BLaER1 treated with 17β-estradiol and CSF1 and Interleukin-3, amounts not matched to agents 10 nM and 100 nM (cell line): ENCODE results near the gene AASDH.

Source experiments
- H3K27ac ChIP-seq, 11 experiments: shearing (Covaris generic); formaldehyde crosslinking; 2 replicates each; pipeline ENCODE4 v1.8.1; 2022
- H3K27me3 ChIP-seq, 11 experiments: shearing (Covaris generic); formaldehyde crosslinking; 2 replicates each; pipeline ENCODE4 v1.8.1; 2022
- H3K36me3 ChIP-seq, 11 experiments: shearing (Covaris generic); formaldehyde crosslinking; 2 replicates each; pipeline ENCODE4 v1.8.1; 2022
- H3K4me1 ChIP-seq, 10 experiments: shearing (Covaris generic); formaldehyde crosslinking; 2 replicates each; pipeline ENCODE4 v1.8.1; 2022
- H3K4me2 ChIP-seq, 11 experiments: shearing (Covaris generic); formaldehyde crosslinking; 2 replicates each; pipeline ENCODE4 v1.8.1; 2022
- H3K4me3 ChIP-seq, 10 experiments: shearing (Covaris generic); formaldehyde crosslinking; 2 replicates each; pipeline ENCODE4 v1.8.1; 2022
- H3K9ac ChIP-seq, 11 experiments: shearing (Covaris generic); formaldehyde crosslinking; 2 replicates each; pipeline ENCODE4 v1.8.1; 2022
- H3K9me3 ChIP-seq, 11 experiments: shearing (Covaris generic); formaldehyde crosslinking; replicated peaks in 1 of 11; 2 replicates each; pipeline ENCODE4 v1.8.1; 2022
- H4K20me1 ChIP-seq, 11 experiments: shearing (Covaris generic); formaldehyde crosslinking; 2 replicates each; pipeline ENCODE4 v1.8.1; 2022
- Cebpa-rat ChIP-seq, 11 experiments: shearing (Covaris generic); IDR thresholded peaks; 2 replicates each; pipeline ENCODE4 v1.8.1; 2022

Gene AASDH

GRCh38 chr4:56307423-56307822 is 79.9 kb downstream of the AASDH start:
- H3K27me3 ChIP-seq, result no peaks in the 10 kb centered on the region

GRCh38 chr4:56305390-56305789 is 81.9 kb downstream of the AASDH start:
- Histone ChIP-seq H3K36me3 (peaks cover 0 to 41% (median 18%) of the 10 kb centered on the region in 11 experiments; a peak in 12 of 22 replicates), H3K9me3 (no peaks in the 10 kb centered on the region), H3K9ac (no peak overlapping the region), H3K27ac (no peak overlapping the region), H4K20me1 (no peaks in the 10 kb centered on the region), H3K27me3 (no peaks in the 10 kb centered on the region), H3K4me2 (no peak overlapping the region), H3K4me3 (no peak overlapping the region), H3K4me1 (peaks cover 0 to 20% (median 7%) of the 10 kb centered on the region in 10 experiments; a peak in 7 of 20 replicates)
- TF ChIP-seq Cebpa-rat (IDR thresholded peaks at IDR 0.05), result no peak

More at GRCh38 chr4:56307423-56307822, 79.9 kb downstream of the AASDH start:
- no peak overlapping the region for H3K4me3 ChIP-seq
- H3K36me3 ChIP-seq, result peaks cover 0 to 55% (median 32%) of the 10 kb centered on the region in 11 experiments; a peak in 14 of 22 replicates
- H3K4me1 ChIP-seq, result peaks cover 0 to 21% (median 0%) of the 10 kb centered on the region in 10 experiments; a peak in 4 of 20 replicates
- H3K9ac ChIP-seq, result no peak overlapping the region
- no peak for TF ChIP-seq Cebpa-rat (IDR thresholded peaks at IDR 0.05)
- no peaks in the 10 kb centered on the region for H3K9me3 ChIP-seq
- no peak overlapping the region for H3K27ac ChIP-seq
- H3K4me2 ChIP-seq, result 0 out of 22 replicates have a peak overlapping the region, but pooled peaks of 1 of the 11 experiments have one; percentile 1
- no peaks in the 10 kb centered on the region for H4K20me1 ChIP-seq

DNA sequence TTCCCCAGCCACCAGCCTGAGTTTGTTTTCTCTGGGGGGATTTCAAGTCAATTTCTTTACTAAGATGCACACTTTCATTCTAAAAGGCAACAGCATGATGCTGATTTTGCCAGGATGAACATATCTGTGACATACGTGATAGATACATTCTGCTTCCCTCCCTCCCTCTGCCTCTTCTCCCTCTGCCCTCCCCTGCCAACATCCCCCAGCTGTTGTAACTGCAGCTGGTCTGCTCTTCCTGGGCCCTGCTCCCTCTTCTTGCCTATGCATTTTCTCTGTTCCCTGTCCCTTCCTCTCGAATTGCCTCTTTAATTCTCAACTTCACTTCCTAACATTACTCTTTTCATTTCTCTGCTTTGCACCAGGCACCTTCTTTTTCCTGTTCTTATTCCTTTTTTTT is 83.4 kb downstream of the AASDH start:
- Histone ChIP-seq H3K9me3 (no peaks in the 10 kb centered on the region), H3K9ac (no peak overlapping the region), H3K4me3 (no peak overlapping the region), H3K27ac (no peak overlapping the region), H4K20me1 (no peaks in the 10 kb centered on the region), H3K4me1 (peaks cover 0 to 17% (median 6%) of the 10 kb centered on the region in 10 experiments; a peak in 7 of 20 replicates), H3K27me3 (no peaks in the 10 kb centered on the region), H3K36me3 (peaks cover 0 to 28% (median 15%) of the 10 kb centered on the region in 11 experiments; a peak in 12 of 22 replicates), H3K4me2 (no peak overlapping the region)
- TF ChIP-seq Cebpa-rat (IDR thresholded peaks at IDR 0.05), result no peak

DNA sequence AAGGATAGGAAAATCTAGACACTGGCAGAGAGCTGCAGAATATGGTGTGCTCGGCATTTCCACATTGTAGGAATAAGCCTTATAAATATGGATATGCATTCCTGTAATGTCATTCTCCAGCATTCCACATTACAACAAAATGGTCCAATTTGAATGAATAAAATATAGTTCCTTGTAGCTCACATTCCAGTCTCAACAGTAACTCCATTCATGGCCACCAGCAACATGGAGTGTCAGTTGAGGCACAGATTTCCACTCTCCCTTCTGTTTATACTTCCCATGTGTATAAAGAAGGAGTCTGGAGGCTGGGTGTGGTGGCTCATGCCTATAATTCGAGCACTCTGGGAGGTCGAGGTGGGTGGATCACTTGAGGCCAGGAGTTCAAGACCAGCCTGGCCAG is 84.5 kb downstream of the AASDH start:
- H3K27me3 ChIP-seq, result no peaks in the 10 kb centered on the region
- no peaks in the 10 kb centered on the region for H3K9me3 ChIP-seq
- H3K36me3 ChIP-seq, result peaks cover 0 to 17% (median 6%) of the 10 kb centered on the region in 11 experiments; a peak in 12 of 22 replicates
- H3K4me1 ChIP-seq, result peaks cover 0 to 17% (median 6%) of the 10 kb centered on the region in 10 experiments; a peak in 7 of 20 replicates
- H3K4me3 ChIP-seq, result no peak overlapping the region
- no peak overlapping the region for H3K9ac ChIP-seq
- H3K4me2 ChIP-seq, result no peak overlapping the region
- no peak for TF ChIP-seq Cebpa-rat (IDR thresholded peaks at IDR 0.05)
- H4K20me1 ChIP-seq, result no peaks in the 10 kb centered on the region
- H3K27ac ChIP-seq, result no peak overlapping the region

DNA sequence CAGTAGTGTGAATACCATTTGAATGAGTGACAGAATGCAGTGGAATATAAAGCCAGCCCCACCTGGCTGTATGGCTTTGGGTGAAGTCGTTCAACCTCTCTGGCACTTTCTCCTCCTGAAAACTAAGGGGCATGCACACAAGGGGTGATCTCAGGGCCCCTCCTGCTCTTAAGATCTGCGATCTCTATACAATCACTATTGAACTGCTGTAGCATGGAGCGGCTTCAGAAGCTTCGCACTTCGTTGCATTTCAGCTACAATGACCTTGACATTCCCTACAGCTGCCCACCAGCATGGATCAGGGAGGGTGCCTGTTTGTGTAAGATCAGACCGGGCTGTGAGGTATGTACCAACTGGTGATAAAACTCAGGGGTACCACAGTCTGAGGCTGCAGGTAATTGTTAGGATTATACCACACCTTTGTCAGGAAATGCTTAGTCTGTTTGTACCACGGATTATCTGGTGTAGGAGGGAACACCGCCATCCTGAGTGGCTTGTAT is 85.2 kb downstream of the AASDH start:
- no peaks in the 10 kb centered on the region for H3K27me3 ChIP-seq
- H3K4me3 ChIP-seq, result no peak overlapping the region
- peaks cover 0 to 12% (median 0%) of the 10 kb centered on the region in 11 experiments; a peak in 5 of 22 replicates for H3K36me3 ChIP-seq
- no peak overlapping the region for H3K4me2 ChIP-seq
- no peaks in the 10 kb centered on the region for H4K20me1 ChIP-seq
- no peak overlapping the region for H3K27ac ChIP-seq
- H3K4me1 ChIP-seq, result peaks cover 0 to 17% (median 5%) of the 10 kb centered on the region in 10 experiments; a peak in 8 of 20 replicates
- no peaks in the 10 kb centered on the region for H3K9me3 ChIP-seq
- no peak for TF ChIP-seq Cebpa-rat (IDR thresholded peaks at IDR 0.05)
- H3K9ac ChIP-seq, result no peak overlapping the region

DNA sequence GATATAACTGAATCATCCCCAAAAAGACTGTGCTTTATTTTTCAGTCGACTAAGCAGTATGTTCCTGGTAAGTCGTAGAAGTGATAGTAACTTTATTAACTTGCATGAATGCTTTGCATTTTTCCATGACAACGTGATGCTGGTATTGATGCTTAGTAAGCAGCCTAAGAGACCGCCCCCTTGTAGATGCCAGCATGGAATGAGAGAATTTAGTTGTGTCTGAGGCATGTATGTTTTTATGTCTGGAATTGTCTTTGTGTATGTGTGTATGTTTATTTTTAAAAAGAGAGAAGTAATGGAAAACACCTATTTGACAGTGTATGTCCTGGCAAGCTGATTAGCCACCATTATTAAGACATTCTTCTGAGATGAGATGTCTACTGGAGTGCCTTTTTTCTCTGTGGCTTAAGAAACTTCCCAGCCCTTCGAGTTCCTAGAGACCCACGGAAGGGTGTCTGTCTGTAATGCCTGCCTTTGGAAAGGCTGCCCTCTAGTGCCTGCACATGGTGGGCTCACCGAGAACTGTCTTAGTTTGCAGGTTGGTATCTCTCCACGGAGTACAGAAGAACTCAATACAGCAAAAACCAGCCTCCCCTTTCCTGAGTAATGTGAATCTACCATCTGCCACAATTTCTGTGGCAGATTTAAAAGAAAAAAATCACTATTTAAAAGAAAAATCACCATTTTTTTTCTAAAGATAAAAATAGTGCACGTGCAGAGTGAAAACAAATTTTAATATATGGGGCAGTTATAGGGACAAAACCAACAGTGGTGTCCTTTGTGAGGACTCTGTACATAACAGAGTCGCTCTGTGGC is 85.9 kb downstream of the AASDH start:
- Histone ChIP-seq H3K9ac (no peak overlapping the region), H3K36me3 (peaks cover 0 to 12% (median 0%) of the 10 kb centered on the region in 11 experiments; a peak in 5 of 22 replicates), H4K20me1 (no peaks in the 10 kb centered on the region), H3K4me3 (no peak overlapping the region), H3K9me3 (no peaks in the 10 kb centered on the region), H3K4me2 (peak overlapping the region in 3 of 11 experiments; percentile 18 to 50 (median 26); a peak in 5 of 22 replicates), H3K27ac (no peak overlapping the region), H3K4me1 (peaks cover 0 to 17% (median 3%) of the 10 kb centered on the region in 10 experiments; a peak in 10 of 20 replicates), H3K27me3 (no peaks in the 10 kb centered on the region)
- no peak for TF ChIP-seq Cebpa-rat (IDR thresholded peaks at IDR 0.05)

- Histone ChIP-seq H3K9ac (no peak overlapping the region), H3K9me3 (peaks cover 0 to 7% (median 3%) of the 10 kb centered on the region in 11 experiments; a peak in 8 of 22 replicates), H3K27me3 (no peaks in the 10 kb centered on the region), H3K4me3 (no peak overlapping the region), H3K36me3 (peaks cover 0 to 12% (median 0%) of the 10 kb centered on the region in 11 experiments; a peak in 8 of 22 replicates), H3K4me1 (peaks cover 0 to 22% (median 2%) of the 10 kb centered on the region in 10 experiments; a peak in 8 of 20 replicates), H4K20me1 (no peaks in the 10 kb centered on the region), H3K4me2 (no peak overlapping the region), H3K27ac (no peak overlapping the region)
- no peak for TF ChIP-seq Cebpa-rat (IDR thresholded peaks at IDR 0.05)
Observed at GRCh38 chr4:56298236-56298635, 89.1 kb downstream of the AASDH start.

GRCh38 chr4:56297776-56298175 is 89.5 kb downstream of the AASDH start:
- Histone ChIP-seq H3K4me3 (no peak overlapping the region), H3K27me3 (no peaks in the 10 kb centered on the region), H4K20me1 (no peaks in the 10 kb centered on the region), H3K4me2 (no peak overlapping the region), H3K9me3 (peaks cover 0 to 12% (median 4%) of the 10 kb centered on the region in 11 experiments; a peak in 11 of 22 replicates), H3K36me3 (peaks cover 0 to 13% (median 0%) of the 10 kb centered on the region in 11 experiments; a peak in 8 of 22 replicates), H3K27ac (no peak overlapping the region), H3K4me1 (peaks cover 0 to 22% (median 2%) of the 10 kb centered on the region in 10 experiments; a peak in 8 of 20 replicates), H3K9ac (no peak overlapping the region)
- TF ChIP-seq Cebpa-rat (IDR thresholded peaks at IDR 0.05), result no peak

DNA sequence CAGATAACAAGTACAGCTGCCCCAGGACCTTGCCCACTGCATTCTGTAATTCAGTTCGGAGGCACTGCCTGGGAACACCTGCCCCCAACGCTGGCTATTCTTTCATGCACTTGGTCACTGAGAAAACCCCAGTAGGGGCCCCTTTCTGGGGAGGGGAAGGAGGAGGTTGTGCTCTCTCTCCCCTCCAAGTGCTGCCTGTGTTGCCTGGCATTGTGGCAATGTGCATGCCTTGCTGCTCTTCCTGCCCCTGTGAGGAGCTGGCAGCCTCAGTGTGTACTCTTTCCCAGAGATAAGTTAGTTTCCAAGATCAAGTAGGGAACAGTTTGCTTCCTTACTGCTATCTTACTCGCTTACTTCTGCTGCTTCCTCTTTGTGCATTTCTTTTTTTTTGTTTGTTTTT is 90.8 kb downstream of the AASDH start:
- no peaks in the 10 kb centered on the region for H4K20me1 ChIP-seq
- H3K9ac ChIP-seq, result no peak overlapping the region
- H3K4me2 ChIP-seq, result peak overlapping the region in 2 of 11 experiments; percentile 21 to 45; a peak in 3 of 22 replicates
- H3K27me3 ChIP-seq, result no peaks in the 10 kb centered on the region
- peaks cover 8 to 24% (median 14%) of the 10 kb centered on the region in 11 experiments; a peak in 20 of 22 replicates for H3K9me3 ChIP-seq
- H3K4me3 ChIP-seq, result no peak overlapping the region
- no peak for TF ChIP-seq Cebpa-rat (IDR thresholded peaks at IDR 0.05)
- no peak overlapping the region for H3K27ac ChIP-seq
- H3K4me1 ChIP-seq, result peaks cover 0 to 26% (median 2%) of the 10 kb centered on the region in 10 experiments; a peak in 9 of 20 replicates
- peaks cover 0 to 21% (median 6%) of the 10 kb centered on the region in 11 experiments; a peak in 8 of 22 replicates for H3K36me3 ChIP-seq
